CD4-positive, alpha-beta T cell treated with Interleukin-4 for 4 hours (primary cell): ENCODE results near the gene THTPA.
"Not testable (repeated sequence)": the region's sequence is repeated elsewhere in the genome, so short reads cannot be mapped to it uniquely, and the experiment has no call there.

ENCODE experiments used
- DNase-seq: peaks from one replicate; pipeline ENCODE4 v3.0.0-alpha.2; 2020

THTPA gene

GRCh38 chr14:23584527-23585203 lies 28.6 kb downstream of the THTPA start:
- DNase-seq = not testable (repeated sequence)

GRCh38 chr14:23588884-23589598 lies 33.0 kb downstream of the THTPA start:
- DNase-seq = peak; percentile 74

GRCh38 chr14:23589606-23590005 lies 33.5 kb downstream of the THTPA start:
- DNase-seq = no peak

- no peak for DNase-seq
Observed at GRCh38 chr14:23590198-23590597, 34.1 kb downstream of the THTPA start.

GRCh38 chr14:23594191-23594590 lies 38.1 kb downstream of the THTPA start:
- DNase-seq = not testable (repeated sequence)

- no peak for DNase-seq
Observed at GRCh38 chr14:23600322-23600707, 44.2 kb downstream of the THTPA start.

GRCh38 chr14:23600806-23601205 lies 44.7 kb downstream of the THTPA start:
- no peak for DNase-seq

- DNase-seq = no peak
Observed at GRCh38 chr14:23601424-23601823, 45.4 kb downstream of the THTPA start.

- DNase-seq = no peak
Observed at GRCh38 chr14:23601845-23602180, 45.7 kb downstream of the THTPA start.

GRCh38 chr14:23602181-23603095 lies 46.4 kb downstream of the THTPA start:
- no peak for DNase-seq

GRCh38 chr14:23603103-23603502 lies 47.0 kb downstream of the THTPA start:
- DNase-seq = no peak

- no peak for DNase-seq
Observed at GRCh38 chr14:23604148-23604547, 48.1 kb downstream of the THTPA start.

- no peak for DNase-seq
Observed at GRCh38 chr14:23604675-23605170, 48.7 kb downstream of the THTPA start.

GRCh38 chr14:23605931-23606585 lies 50.0 kb downstream of the THTPA start:
- no peak for DNase-seq

- no peak for DNase-seq
Observed at GRCh38 chr14:23608454-23608853, 52.4 kb downstream of the THTPA start.

- no peak for DNase-seq
Observed at GRCh38 chr14:23609001-23609400, 52.9 kb downstream of the THTPA start.

- not testable (repeated sequence) for DNase-seq
Observed at GRCh38 chr14:23609411-23610089, 53.5 kb downstream of the THTPA start.
